IMR-90 (cell line): ENCODE data around the gene FAM241A. TPM values are rescaled to one million over a fixed set of nuclear protein-coding genes. Genes with fewer than 3 reads are reported as not detected.

Experiments used
- ATAC-seq: fragments of 200-7000 bp; cut with Tn5 transposase; 2 replicates; pipeline ENCODE4 v1.9.1; 2020; ENCODE audit warnings: low read depth, mild to moderate bottlenecking, moderate library complexity
- BruUV-seq: library from RNA; stranded (reverse); fragments of 400-500 nt; replicated peaks from 2 replicates; lab custom pipeline; 2021; lab: Mats Ljungman, UMichigan
- CTCF ChIA-PET: fragments of 300-600 bp; formaldehyde crosslinking; extraction: SDS; loops from one replicate; lab custom pipeline; 2021; ENCODE audit warnings: antibody characterized with exemption; lab: Yijun Ruan, JAX
- POLR2A ChIA-PET: fragments of 300-600 bp; sonication (Branson Sonifier 250); formaldehyde crosslinking; loops from one replicate; lab custom pipeline; 2022; ENCODE audit warnings: antibody characterized with exemption; ENCODE audit not compliant: unreplicated experiment; lab: Charles Lee
- DNase-seq: peaks from one replicate; pipeline ENCODE4 v3.0.0; 2013
- H2AFZ ChIP-seq: replicated peaks from 2 replicates; pipeline ENCODE3; 2013; ENCODE audit warnings: low read length, mild to moderate bottlenecking; ENCODE audit not compliant: poor library complexity
- H2AK5ac ChIP-seq: 2 replicates; pipeline ENCODE4 v1.6.1; 2013; ENCODE audit warnings: low read depth, low read length, inconsistent platforms
- H2AK9ac ChIP-seq: replicated peaks from 2 replicates; pipeline ENCODE3; 2013; ENCODE audit warnings: mild to moderate bottlenecking, low read depth, low read length, moderate library complexity; ENCODE audit not compliant: poor library complexity
- H2BK120ac ChIP-seq: 2 replicates; pipeline ENCODE4 v1.6.1; 2013; ENCODE audit warnings: low read depth, low read length, inconsistent platforms
- H2BK15ac ChIP-seq: 3 replicates; pipeline ENCODE4 v1.6.1; 2013; ENCODE audit warnings: low read depth, low read length, inconsistent platforms
- H2BK20ac ChIP-seq: 2 replicates; pipeline ENCODE4 v1.6.1; 2013; ENCODE audit warnings: low read depth, mild to moderate bottlenecking, inconsistent platforms, low read length, moderate library complexity
- H2BK5ac ChIP-seq: 2 replicates; pipeline ENCODE4 v1.6.1; 2013; ENCODE audit warnings: mild to moderate bottlenecking, low read depth, low read length, inconsistent platforms; ENCODE audit not compliant: poor library complexity, severe bottlenecking
- H3K14ac ChIP-seq: replicated peaks from 2 replicates; pipeline ENCODE4 v1.6.1; 2013; ENCODE audit warnings: low read depth, low read length, inconsistent platforms
- H3K18ac ChIP-seq: 2 replicates; pipeline ENCODE4 v1.6.1; 2013; ENCODE audit warnings: low read depth, low read length, control low read depth
- H3K23ac ChIP-seq: 2 replicates; pipeline ENCODE4 v1.6.1; 2013; ENCODE audit warnings: low read depth, low read length, inconsistent platforms
- H3K27ac ChIP-seq: 2 replicates; pipeline ENCODE4 v1.5.1; 2013; ENCODE audit warnings: mild to moderate bottlenecking, control low read depth, low read length; ENCODE audit not compliant: insufficient read depth
- H3K27me3 ChIP-seq: 2 replicates; pipeline ENCODE4 v1.6.1; 2013; ENCODE audit warnings: low read length; ENCODE audit not compliant: control insufficient read depth, insufficient read depth
- H3K36me3 ChIP-seq: 2 replicates; pipeline ENCODE4 v1.6.1; 2013; ENCODE audit warnings: low read length, mixed read lengths; ENCODE audit not compliant: control insufficient read depth, insufficient read depth
- H3K4ac ChIP-seq: 2 replicates; pipeline ENCODE4 v1.6.1; 2013; ENCODE audit warnings: low read depth, low read length, inconsistent platforms
- H3K4me1 ChIP-seq: 2 replicates; pipeline ENCODE4 v1.6.1; 2013; ENCODE audit warnings: low read length, mixed read lengths; ENCODE audit not compliant: control insufficient read depth, insufficient read depth
- H3K4me2 ChIP-seq: 2 replicates; pipeline ENCODE4 v1.6.1; 2013; ENCODE audit warnings: low read depth, mild to moderate bottlenecking, control low read depth, low read length, moderate library complexity
- H3K4me3 ChIP-seq: 2 replicates; pipeline ENCODE4 v1.5.1; 2013; ENCODE audit warnings: low read depth, mild to moderate bottlenecking, control low read depth, low read length, moderate library complexity; ENCODE audit not compliant: insufficient read depth
- H3K56ac ChIP-seq: 2 replicates; pipeline ENCODE4 v1.6.1; 2013; ENCODE audit warnings: low read length, inconsistent platforms; ENCODE audit not compliant: insufficient read depth; ENCODE audit errors: extremely low read depth
- H3K79me1 ChIP-seq, 2 experiments: 2 replicates each; pipeline ENCODE4 v1.6.1; 2013; ENCODE audit warnings: low read length in 2 of 2, inconsistent platforms in 1 of 2, low read depth in 1 of 2
- H3K9ac ChIP-seq: 2 replicates; pipeline ENCODE4 v1.6.1; 2013; ENCODE audit warnings: low read depth, low read length, control low read depth
- H3K9me1 ChIP-seq: 2 replicates; pipeline ENCODE4 v1.6.1; 2013; ENCODE audit warnings: low read length, inconsistent platforms; ENCODE audit not compliant: insufficient read depth
- H3K9me3 ChIP-seq: 2 replicates; pipeline ENCODE4 v1.6.1; 2013; ENCODE audit warnings: low read length; ENCODE audit not compliant: control insufficient read depth, insufficient read depth
- H4K20me1 ChIP-seq: 2 replicates; pipeline ENCODE4 v1.6.1; 2013; ENCODE audit warnings: low read length, inconsistent platforms; ENCODE audit not compliant: insufficient read depth
- H4K5ac ChIP-seq: 2 replicates; pipeline ENCODE4 v1.6.1; 2013; ENCODE audit warnings: mild to moderate bottlenecking, low read depth, low read length, control low read depth
- H4K8ac ChIP-seq, 2 experiments: 2 replicates each; pipeline ENCODE4 v1.6.1; 2013; ENCODE audit warnings: low read depth in 2 of 2, low read length in 2 of 2, control low read depth in 1 of 2, inconsistent platforms in 1 of 2
- H4K91ac ChIP-seq: 2 replicates; pipeline ENCODE4 v1.6.1; 2013; ENCODE audit warnings: low read depth, low read length, inconsistent platforms; ENCODE audit not compliant: insufficient read depth
- CTCF ChIP-seq: conservative IDR thresholded peaks from 2 replicates; pipeline ENCODE4 v1.5.1; 2012; ENCODE audit warnings: mild to moderate bottlenecking, low read depth, low read length, improper control_type of control experiment
- MAZ ChIP-seq: IDR thresholded peaks from 2 replicates; pipeline ENCODE4 v1.6.1; 2012; ENCODE audit warnings: low read depth, mild to moderate bottlenecking, low read length, improper control_type of control experiment, moderate library complexity, borderline replicate concordance
- WGBS, 2 experiments: methylation state at CpG; one replicate each; pipeline versions ENCODE4 v1.1.5 to v1.1.7; 2013; ENCODE audit warnings: missing lambda C conversion rate in 2 of 2; ENCODE audit not compliant: insufficient read length in 1 of 2; ENCODE audit errors: extremely low coverage in 2 of 2; 5-methylcytosine and 5-hydroxymethylcytosine counted together
- dilution Hi-C: fragments of 300-500 bp; cut with HindIII; formaldehyde crosslinking; loops from one replicate; pipeline ENCODE4 v1.14.3; 2018; ENCODE audit warnings: low sequenced_read_pairs; ENCODE audit not compliant: unreplicated experiment
- in situ Hi-C: fragments of 300-500 bp; cut with MboI; formaldehyde crosslinking; loops from 3 replicates; pipeline ENCODE4 v1.14.3; 2019; ENCODE audit warnings: low sequenced_read_pairs, inconsistent platforms, mixed read lengths
- intact Hi-C: fragments of 100-400 bp; cut with micrococcal nuclease; formaldehyde crosslinking; loops from 2 replicates; pipeline ENCODE4 v1.10.0; 2022
- polyA plus RNA-seq, 3 experiments: library from polyadenylated mRNA; depleted of rRNA; stranded (reverse); fragments of >200 nt; gene quantifications; 2 replicates each; pipeline ENCODE4 v1.2.3, GENCODE V29; 2012; ENCODE audit warnings: low replicate concordance in 1 of 3
- total RNA-seq: library from RNA; depleted of rRNA; stranded (reverse); fragments of >200 nt; gene quantifications from 2 replicates; pipeline ENCODE4 v1.2.3, GENCODE V29; 2012

FAM241A gene
- total and polyA plus RNA-seq, 2 of the 4 experiments (the other 2 are of a cell fraction) = under 0.01 to 0.24 TPM

GRCh38 chr4:112153211-112153791 is 8.0 kb downstream of the FAM241A start:
- in situ Hi-C loops = no loop called here
- Histone ChIP-seq H4K91ac (no peak overlapping the region), H3K4me3 (no peak overlapping the region), H4K5ac (no peak overlapping the region), H2BK5ac (no peak overlapping the region), H3K23ac (no peak overlapping the region), H2BK120ac (no peak overlapping the region), H3K4me2 (no peak overlapping the region), H3K36me3 (no peaks in the 10 kb centered on the region), H3K9ac (no peak overlapping the region), H3K4me1 (no peaks in the 10 kb centered on the region), H2AFZ (no peak overlapping the region), H3K4ac (no peak overlapping the region), H2AK5ac (no peak overlapping the region), H2BK15ac (no peak overlapping the region), H3K56ac (no peak overlapping the region), H3K27me3 (no peaks in the 10 kb centered on the region), H2AK9ac (no peak overlapping the region), H4K8ac (no peak overlapping the region), H3K79me1 (peaks cover 0 to 3% of the 10 kb centered on the region in 2 experiments; a peak in 1 of 4 replicates), H3K9me3 (no peaks in the 10 kb centered on the region), H3K9me1 (no peaks in the 10 kb centered on the region), H3K27ac (no peak overlapping the region), H4K20me1 (no peaks in the 10 kb centered on the region), H3K14ac (no peak overlapping the region), H2BK20ac (no peak overlapping the region), H3K18ac (no peak overlapping the region)
- no CpG with 5 or more reads among the region's 4 CpGs for WGBS, 2 experiments
- ChIA-PET POLR2A (no interaction called here), CTCF (no interaction called here)
- intact Hi-C loops = no loop called here
- no peak for ATAC-seq
- BruUV-seq = no TSS peak
- no peak for TF ChIP-seq MAZ
- no peak for TF ChIP-seq CTCF
- DNase-seq = no peak
- dilution Hi-C loops = no loop called here
